LHCN-M2 (cell line): ENCODE results near the gene PPP1R14D. TPM values are rescaled to one million over a fixed set of nuclear protein-coding genes. Genes with fewer than 3 reads are reported as not detected.

Source experiments
- DNase-seq: peaks from one replicate; pipeline ENCODE4 v3.0.0-alpha.2; 2012; ENCODE audit warnings: low read depth
- total RNA-seq: library from RNA; depleted of rRNA; stranded (reverse); fragments of >200 nt; gene quantifications from 2 replicates; pipeline ENCODE4 v1.2.3, GENCODE V29; 2014

Gene PPP1R14D
- total RNA-seq, 1 experiment from 2014 or later: not detected

- DNase-seq: no peak
Measured at GRCh38 chr15:40823572-40824343, 4.8 kb downstream of the PPP1R14D start.

GRCh38 chr15:40821195-40821594 is 7.3 kb downstream of the PPP1R14D start:
- DNase-seq: no peak

GRCh38 chr15:40819048-40819447 is 9.5 kb downstream of the PPP1R14D start:
- DNase-seq: no peak

GRCh38 chr15:40815042-40815698 is 13.3 kb downstream of the PPP1R14D start:
- no peak for DNase-seq

GRCh38 chr15:40812721-40813425 is 15.6 kb downstream of the PPP1R14D start:
- no peak for DNase-seq

GRCh38 chr15:40808861-40809450 is 19.6 kb downstream of the PPP1R14D start:
- no peak for DNase-seq

GRCh38 chr15:40807888-40808461 is 20.5 kb downstream of the PPP1R14D start:
- DNase-seq: no peak

GRCh38 chr15:40807028-40807887 is 21.2 kb downstream of the PPP1R14D start, which contains the start of the genes DNAJC17 and ZFYVE19:
Gene DNAJC17, minus strand, starts transcription at chr15:40807473. Its CDS starts 27 bp downstream, at chr15:40807446.
Gene ZFYVE19, plus strand, starts transcription at chr15:40807089. Its CDS starts 501 bp downstream, at chr15:40807590.
- peak; percentile 99 for DNase-seq

- no peak for DNase-seq
Measured at GRCh38 chr15:40806672-40807027, 21.9 kb downstream of the PPP1R14D start.

GRCh38 chr15:40803688-40804087 is 24.8 kb downstream of the PPP1R14D start:
- DNase-seq: no peak

GRCh38 chr15:40803076-40803475 is 25.4 kb downstream of the PPP1R14D start:
- DNase-seq: no peak

- DNase-seq: no peak
Measured at GRCh38 chr15:40799523-40799922, 29.0 kb downstream of the PPP1R14D start.

- no peak for DNase-seq
Measured at GRCh38 chr15:40796512-40796911, 32.0 kb downstream of the PPP1R14D start.

GRCh38 chr15:40796041-40796440 is 32.5 kb downstream of the PPP1R14D start:
- DNase-seq: no peak

- peak; percentile 93 for DNase-seq
Measured at GRCh38 chr15:40793216-40793989, 35.1 kb downstream of the PPP1R14D start.

- DNase-seq: no peak
Measured at GRCh38 chr15:40792394-40792793, 36.1 kb downstream of the PPP1R14D start.

GRCh38 chr15:40790718-40791117 is 37.8 kb downstream of the PPP1R14D start:
- DNase-seq: peak; percentile 56

- no peak for DNase-seq
Measured at GRCh38 chr15:40789999-40790398, 38.5 kb downstream of the PPP1R14D start.

GRCh38 chr15:40789119-40789518 is 39.4 kb downstream of the PPP1R14D start:
- no peak for DNase-seq

- DNase-seq: no peak
Measured at GRCh38 chr15:40787991-40788390, 40.5 kb downstream of the PPP1R14D start.
